Anterior cingulate cortex (tissue), 58 donors: Measurements from ENCODE around the gene RNF4.

ENCODE experiments used
- DNase-seq, 58 donors: peaks; one replicate each; lab custom pipeline; 2025; lab: John Stamatoyannopoulos, UW

The RNF4 gene

DNA sequence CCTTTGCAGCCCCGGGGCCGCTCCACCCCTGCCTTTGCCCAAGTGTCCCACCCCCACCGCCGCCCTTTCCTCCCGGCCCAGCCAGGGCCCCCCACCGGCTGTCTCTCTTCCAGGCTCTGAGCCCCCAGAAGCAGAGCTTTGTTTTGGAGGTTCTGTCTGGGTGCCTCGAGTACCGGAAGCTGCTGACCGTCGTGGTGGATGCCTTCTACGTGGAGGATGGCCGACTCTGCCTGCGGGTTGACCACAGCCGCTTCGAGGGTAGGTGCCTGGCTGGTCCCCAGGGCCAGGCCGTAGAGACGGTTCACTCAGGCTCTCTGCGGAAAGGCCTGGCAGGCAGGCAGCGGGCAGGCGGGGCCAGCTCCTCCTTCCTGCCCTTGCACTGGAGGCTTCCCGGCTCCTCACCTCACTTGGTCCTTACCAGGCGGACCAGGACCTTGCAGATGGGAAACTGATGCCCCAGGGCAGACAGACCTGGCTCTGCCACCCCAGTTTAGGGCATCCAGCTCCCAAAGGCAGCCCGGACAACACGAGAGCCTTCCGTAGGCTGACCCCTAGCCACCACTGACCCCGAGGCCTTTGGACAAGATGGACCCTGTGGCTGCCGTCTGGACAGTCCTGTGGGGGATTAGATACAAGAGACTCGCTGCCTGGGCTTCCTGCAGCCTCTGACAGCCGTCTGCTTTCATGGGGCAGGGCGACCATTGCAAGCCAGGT, 32.0 kb upstream of the RNF4 start:
- peak in 1 of 58 donors; percentile 54 for DNase-seq

DNA sequence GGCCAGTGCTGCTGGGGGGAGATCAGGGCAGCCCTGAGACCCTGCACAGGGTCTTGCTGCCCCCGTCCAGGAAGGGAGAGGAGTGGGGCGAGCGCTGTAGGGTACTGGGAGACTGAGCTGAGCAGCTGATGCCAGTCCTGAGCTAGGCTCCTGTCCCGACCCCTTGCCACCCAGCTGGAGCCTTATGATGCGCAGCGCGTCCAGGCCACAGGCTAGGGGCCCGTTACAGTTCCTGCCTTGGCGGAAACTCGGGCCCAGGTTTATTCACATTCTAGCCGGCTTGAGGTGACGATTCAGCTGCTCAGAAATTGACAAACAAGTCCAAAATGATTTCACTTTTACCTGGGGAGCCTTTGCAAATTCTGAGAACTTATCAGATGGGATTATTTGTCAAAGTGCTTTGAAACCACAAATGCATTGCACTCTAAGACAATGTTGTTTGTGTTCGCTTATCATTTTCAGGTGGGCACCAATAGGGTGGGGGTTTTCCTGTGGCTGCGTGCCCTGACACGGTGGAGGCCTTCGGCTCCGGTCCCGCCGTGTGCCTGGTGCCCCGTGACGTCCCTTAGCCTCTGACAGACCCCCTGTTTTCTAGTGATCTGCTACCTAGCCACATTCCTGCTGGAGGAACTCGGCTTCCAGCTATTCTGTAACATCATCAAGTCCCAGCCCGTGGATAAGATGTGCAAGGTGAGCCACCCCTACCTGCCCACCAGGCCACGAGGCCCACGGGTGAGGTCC, 31.3 kb upstream of the RNF4 start:
- no peak for DNase-seq

DNA sequence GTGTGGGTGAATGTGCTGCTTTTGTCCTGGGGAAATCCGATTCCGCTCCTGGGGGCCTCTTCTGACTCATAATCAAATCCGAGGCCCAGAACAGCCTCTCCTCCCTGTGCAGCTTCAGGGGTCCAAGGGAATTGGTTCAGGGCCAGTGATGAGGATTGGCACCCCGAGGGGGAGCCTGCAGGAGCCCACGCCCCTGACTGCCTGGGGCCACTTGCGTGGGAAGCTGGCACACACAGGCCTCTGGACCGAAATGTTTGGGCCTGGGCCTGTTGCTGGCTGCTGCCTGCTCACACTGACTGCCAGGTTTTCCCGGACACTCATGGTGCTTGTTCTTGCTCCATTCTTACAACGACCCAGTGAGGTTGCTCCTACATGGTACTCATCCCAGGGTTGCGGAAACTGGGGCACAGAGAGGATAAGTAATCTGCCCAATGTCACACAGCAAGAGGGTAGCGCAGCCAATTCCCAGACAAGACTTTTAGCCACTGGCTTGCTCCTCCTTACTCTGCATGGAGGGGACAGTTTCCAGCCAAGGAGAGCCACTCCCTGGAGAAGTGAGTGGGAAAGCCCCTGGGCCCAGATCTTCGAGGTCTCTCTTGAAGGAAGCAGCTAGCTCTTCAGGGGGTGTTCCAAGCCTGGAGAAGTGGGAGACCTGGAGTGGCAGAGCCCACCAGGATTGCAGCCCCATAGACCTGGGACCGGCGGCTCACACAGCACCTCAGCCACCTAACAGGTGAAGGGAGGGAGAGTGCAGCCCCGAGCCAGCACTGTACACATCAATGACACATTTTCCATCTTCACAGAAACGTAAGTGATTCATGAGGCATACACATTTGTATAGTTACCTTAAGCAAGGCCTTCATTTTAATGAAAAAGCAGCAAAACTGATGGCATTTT, 29.8 kb upstream of the RNF4 start:
- DNase-seq = peak in 19 of 58 donors; percentile 16 to 73 (median 43)

DNA sequence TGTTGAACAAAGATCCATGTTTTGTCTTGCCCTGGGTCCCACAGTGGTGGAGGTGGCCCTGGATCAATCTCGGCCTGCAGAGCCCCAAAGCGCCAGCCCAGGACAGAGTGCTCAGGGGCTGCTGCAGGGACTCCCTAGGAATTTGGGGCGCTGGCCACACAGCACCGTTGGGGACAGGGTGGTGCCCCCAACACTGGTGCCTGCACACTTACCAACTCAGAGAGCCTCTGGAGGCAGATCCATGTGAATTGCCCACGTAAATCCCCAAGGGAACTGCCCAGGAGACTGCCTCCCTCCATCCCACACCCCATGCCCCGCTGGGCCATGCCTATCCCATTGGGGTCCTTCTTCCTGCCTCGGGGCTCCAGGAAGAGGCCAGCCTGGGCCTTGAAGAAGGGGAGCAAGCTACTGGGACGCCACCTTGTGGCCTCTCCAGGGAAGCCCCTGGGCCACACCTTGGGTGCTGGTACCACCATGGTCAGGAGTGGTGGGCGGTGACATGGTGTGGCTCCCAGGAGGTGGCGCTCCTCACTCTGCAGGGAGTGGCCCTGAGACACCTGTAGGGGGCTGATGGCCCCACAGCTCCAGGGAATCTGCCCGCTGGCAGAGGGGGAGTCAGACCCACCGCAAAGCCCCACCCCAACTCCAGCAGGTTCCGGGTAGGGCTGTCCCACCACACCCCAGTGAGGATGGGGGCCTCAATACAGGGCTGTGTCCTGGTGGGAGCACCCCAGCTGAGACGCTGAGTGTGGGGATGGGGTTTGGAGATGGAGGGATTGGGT, 27.3 kb upstream of the RNF4 start:
- peak in 2 of 58 donors; percentile 9 to 28 for DNase-seq

DNA sequence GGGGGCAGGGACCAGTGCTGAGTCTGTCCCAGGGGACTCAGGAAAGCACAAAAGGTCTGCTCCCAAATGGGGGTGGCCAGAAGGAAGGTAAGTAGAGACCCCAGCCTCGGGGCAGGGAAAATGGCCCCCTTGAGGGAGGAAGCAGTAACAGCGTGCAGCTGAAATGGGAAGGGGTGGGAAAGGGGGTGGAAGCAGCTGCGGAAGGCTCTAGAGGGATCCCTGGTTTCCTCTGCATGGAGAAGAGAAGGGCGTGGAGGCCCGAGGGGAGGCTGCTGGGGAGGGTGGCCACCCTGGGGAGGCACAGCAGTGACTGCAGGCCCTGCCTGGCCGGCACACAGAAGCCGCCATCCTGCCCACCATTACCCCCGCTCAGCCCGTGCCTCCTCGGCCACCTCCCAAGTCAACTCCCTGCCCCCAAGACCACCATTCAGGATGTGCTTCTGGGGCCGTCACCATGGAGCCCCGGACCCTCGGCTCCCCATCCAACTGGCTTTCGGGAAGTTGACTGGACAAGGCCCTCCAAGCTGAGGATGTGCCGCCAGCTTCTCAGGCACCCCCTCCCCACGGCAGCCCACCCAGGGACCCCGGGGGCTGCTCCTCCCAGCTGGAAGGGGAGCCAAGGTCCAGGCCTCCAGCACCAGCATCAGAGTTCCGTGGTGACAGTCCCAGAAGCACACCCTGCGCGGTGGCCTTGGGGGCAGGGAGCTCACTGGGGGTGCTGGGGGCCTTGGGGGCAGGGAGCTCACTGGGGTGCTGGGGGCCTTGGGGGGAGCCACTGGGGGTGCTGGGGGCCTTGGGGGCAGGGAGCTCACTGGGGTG, 26.5 kb upstream of the RNF4 start:
- no peak for DNase-seq

DNA sequence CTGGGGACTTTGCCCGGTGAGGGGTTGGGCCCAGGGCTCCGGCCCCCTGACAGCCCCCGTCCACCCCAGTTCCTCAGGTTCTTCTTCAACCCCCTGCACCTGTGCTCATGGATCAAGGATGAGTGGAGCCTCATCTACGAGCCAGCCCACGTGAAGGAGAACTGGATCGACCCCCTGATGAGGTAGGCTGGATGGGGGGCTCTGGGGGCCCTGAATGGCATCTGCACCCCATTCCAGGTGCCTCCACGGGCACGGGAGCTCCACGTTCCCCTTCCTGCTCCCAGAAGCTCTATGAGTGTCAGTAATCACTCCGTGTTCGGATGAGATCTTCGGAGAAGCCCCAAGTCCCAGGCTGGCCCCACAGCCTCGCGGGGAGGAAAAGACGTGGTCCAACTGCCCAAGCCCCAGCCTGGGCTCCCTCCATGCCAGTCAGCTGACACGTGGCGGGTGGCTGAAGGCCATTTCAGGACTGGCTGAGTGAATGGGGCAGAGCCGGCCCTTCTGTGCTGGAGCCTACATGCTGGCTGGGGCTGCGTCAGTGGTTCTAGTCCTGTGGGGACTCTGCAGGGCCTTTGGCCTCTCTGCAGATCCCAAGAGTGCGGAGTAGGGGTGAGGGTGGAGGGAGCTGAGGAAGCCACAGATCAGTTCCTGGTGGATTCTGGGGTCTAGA, 25.7 kb upstream of the RNF4 start:
- no peak for DNase-seq

DNA sequence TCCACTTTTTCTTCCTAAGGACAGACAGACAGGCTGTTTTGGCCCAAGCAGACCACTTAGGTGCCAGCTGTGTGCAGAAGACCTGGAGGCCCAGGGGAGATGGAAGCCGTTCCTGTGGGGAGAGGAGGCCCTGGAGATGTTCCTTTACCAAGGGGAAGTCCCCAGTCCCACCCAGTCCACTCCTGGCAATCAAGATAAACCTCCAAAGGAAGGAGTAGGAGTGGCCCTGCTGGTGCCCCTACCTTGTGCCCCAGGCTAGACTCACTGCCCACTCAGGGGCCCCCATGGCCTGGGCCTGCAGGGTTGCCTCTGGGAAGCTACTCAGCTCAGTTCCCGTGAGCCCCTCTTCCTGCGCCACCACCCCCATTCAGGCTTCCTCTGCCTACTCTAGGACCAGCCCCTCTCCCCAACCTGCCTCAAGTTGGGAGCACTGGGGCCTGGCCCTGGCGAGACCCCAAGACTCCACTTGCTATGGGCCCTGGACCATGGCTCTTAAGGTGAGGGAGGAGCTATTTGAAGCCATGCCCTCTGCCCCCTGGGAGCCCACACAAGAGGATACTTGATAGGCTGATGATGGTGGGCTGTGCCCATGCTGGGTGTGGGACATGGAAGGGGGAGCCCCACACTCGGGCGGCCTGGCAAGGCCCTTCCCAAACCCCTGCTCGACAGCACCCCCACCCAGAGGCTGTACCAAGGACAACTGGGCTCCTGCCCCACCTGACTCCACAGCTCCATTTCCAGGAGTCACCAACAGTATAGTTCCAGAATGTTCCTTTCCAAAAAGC, 24.8 kb upstream of the RNF4 start:
- no peak for DNase-seq

DNA sequence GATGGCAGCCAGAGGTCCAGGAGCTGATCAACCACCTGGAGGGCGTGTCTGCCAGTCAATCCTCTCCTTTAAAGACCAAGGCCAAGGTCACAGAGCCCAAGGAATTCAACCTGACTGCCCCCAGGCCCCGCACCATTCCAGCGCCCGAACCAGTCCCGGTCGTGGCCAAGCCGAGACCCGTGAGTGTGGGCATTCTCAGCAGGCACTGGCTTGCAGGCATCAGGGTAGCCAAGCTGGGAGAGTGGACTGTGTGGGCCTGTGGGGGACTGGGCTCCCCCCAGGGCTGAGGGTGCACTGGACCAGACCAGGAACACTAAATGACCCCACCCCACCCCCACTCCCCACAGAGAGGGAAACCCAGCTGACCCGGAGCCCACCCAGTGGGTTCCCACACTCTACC, 23.8 kb upstream of the RNF4 start:
- no peak for DNase-seq

DNA sequence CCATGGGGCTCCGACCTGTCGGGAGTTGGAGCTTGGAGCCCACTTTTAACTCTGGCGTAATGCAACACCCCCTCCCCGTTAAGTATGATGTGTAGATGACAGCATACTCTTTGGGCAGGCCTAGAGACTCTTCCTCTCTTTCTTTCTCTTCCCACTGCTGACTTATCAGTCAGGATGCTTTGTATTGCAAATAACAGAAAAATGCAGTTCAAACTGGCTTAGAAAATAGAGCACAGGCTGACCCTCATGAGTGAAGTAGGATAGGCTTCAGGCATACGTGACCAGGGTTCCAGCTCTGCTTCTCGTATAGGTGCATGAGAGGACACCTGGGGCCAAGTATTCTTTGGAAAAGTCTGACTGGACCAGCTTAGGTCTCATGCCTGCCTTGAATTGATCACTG, 23.3 kb upstream of the RNF4 start:
- no peak for DNase-seq

DNA sequence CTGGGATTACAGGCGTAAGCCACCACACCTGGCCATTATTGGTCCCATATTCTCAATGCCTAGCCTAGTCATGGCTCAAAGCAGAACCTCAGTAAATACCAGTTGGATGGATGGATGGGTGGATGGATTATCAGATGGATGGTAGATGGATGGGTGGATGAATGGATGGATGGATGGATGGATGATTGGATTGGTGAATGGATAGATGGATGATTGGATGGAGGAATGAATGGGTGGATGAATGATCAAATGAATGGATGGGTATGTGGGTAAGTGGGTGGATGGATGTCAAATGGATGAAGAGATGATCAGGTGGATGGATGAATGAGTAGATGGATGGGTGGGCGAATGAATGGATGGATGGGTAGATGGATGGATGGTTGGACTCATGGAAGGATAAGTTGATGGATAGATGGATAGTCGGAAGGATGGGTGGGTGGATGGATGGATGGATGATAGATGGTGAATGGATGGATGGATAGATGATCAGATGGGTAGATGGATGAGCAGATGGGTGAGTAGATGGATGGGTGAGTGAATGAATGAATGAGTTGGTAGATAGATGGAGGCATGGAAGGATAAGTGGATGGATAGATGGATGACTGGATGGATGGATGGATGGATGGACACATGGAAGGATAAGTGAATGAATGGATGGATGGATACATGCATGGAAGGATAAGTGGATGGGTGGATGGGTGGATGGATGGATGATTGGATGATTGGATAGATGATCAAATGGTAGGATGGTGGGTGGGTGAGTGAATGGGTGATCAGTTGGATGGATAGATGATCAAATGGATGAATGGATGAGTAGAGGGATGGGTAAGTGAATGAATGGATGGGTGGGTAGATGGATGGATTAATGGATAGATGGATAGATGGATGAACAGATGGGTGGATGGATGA, 22.0 kb upstream of the RNF4 start:
- no peak for DNase-seq

DNA sequence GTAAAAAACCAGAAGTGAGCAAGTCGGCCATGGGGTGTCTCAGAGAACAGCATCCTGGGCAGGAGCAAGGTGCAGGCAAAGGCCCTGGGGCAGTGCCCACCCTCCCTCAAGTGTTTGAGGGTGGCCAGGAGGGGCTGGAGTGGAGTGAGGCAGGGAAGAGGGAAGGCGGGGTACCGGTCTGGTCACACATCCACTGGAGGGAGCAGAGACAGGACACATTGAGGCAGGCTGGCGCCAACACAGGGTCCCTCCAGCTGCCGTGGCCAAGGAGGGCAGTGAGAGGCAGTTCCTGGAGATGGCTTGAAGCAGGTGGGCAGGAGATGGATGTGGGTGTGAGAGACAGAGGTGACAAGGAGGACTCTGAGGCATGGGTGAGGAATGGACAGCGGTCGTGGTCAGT, 20.3 kb upstream of the RNF4 start:
- no peak for DNase-seq

DNA sequence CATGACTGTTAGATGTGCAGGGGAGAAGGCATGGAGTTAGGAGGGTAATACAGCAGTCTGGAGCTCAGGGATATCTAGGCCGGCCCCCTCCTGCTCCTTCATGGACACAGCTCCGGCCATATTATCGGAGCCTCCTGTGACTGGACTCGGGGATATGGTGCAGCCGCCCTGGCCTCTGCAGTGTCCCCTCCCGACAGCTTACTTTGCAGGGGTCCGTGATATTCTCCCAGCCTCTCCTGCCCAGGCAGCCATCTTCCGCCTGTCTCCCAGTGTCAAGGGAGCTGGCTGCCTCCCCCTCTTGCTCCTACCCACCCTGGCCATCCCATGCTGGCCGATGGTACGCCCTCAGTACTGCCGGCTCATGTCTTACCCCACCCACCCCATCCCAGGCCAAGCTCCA, 19.9 kb upstream of the RNF4 start:
- DNase-seq = no peak

DNA sequence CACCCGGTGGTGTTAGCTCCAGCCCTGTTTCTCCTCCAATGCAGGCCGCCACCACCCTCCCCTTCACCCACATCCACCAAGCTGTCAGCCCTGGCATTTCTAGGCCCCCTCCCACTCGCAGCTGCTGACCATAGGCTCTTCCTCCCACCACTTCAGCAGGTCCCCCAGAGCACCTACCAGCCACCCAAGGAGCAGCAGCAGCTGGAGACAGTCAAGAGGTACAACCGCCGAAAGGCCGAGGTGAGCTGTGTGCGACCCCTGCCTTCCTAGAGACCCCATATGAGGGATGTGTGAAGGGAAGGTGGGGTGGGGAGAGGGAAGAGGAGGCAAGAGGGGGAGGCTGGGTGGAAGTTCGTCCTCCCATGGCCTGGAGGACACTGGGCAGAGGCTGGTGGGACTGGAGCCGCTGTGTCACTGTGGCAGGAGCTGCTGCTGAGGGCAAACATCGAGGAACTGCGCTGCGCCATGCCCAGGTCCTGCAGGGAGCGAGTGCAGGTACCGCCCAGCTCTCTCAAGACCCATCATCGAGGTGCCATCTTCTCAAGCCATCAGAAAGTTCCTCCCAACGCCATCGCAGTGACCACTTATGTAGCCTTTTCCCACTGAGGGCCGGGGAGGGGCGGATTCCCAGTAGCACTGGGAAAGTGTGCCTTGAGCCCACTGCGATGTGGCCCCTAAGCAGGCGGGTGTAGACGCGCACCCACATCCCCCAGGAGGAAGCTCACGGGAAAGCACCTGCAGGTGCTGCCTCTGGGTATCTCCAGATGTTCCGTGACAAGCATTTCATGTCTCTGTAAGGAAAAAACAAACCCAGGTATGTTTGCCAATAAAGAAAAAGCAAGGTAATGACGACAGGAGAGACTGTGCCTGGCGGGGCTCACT, 19.2 kb upstream of the RNF4 start:
- no peak for DNase-seq

DNA sequence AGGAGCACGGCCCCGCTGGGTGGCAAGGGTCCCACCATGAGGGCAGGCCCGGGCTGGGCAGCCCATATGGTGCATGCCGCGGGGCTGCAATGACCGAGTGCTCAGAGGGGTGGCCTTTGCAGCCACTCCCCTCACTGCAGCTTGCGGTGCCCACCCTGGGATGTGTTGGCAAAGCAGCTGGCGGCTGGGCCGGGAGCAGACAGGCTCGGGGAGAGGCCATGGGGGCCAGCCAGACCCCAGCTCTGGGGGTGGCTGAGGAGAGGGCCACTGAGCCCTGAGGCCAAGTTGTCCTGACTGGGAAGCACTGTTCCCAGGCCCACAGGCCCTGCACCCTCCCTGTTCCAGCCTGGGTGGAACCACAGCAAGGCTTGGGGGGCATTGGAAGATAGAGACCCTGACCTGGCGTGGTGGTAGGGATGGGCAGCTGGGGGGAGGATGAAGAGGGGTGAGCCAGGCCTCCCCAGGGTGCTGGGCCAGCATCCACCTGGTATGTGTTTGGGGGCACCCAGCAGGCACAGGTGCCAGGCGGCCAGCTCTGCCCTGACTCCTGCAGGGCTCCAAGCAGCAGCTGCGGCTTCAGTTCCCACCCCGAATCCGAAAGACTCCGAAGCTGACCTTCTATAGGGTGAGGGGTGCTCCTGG, 18.4 kb upstream of the RNF4 start:
- DNase-seq = no peak

DNA sequence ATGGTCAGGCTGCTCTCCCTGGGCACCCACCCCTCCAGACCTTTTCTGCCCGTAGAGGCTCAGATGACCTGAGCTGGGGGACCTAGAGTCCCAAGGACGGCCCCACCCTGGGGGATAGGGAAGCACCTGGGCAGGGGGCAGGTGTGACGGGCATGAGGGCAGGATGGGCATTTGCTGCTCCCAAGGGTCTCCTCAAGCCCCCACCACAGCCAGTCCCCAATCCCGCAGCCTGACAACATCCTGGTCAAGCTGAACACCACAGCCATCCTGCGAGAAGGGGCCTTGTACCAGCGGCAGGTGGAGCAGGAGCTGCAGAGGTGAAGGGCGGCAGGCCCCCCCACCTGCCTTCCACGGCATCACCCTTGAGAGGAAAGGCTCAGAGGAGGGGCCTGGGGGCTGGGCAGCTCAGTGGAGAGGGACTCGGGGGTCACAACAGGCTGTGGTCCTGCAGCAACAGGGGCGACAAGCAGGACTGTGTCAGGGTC, 17.8 kb upstream of the RNF4 start:
- DNase-seq = no peak
